H9 (cell line): ENCODE data around the gene FUT8. TPM values are rescaled to one million over a fixed set of nuclear protein-coding genes. Genes with fewer than 3 reads are reported as not detected.

Source experiments
- DNase-seq: peaks from one replicate; pipeline ENCODE4 v3.0.0-alpha.2; 2017
- H2AFZ ChIP-seq: one replicate; pipeline ENCODE4 v1.6.1; 2013; ENCODE audit warnings: mild to moderate bottlenecking, low read length, control low read depth, moderate library complexity
- H2AK5ac ChIP-seq: 2 replicates; pipeline ENCODE4 v1.6.1; 2013; ENCODE audit warnings: low read length, control low read depth, mixed read lengths; ENCODE audit not compliant: insufficient read length
- H2BK120ac ChIP-seq: one replicate; pipeline ENCODE4 v1.6.1; 2013; ENCODE audit warnings: low read depth, mild to moderate bottlenecking, low read length, control low read depth, inconsistent platforms; ENCODE audit not compliant: poor library complexity, severe bottlenecking
- H2BK12ac ChIP-seq: 2 replicates; pipeline ENCODE4 v1.6.1; 2013; ENCODE audit warnings: low read length, control low read depth, mixed read lengths, low read depth; ENCODE audit not compliant: insufficient read length
- H2BK15ac ChIP-seq: 2 replicates; pipeline ENCODE4 v1.6.1; 2013; ENCODE audit warnings: low read depth, low read length, control low read depth
- H2BK20ac ChIP-seq: one replicate; pipeline ENCODE4 v1.6.1; 2013; ENCODE audit warnings: low read depth, mild to moderate bottlenecking, low read length, control low read depth, inconsistent platforms; ENCODE audit not compliant: poor library complexity, severe bottlenecking
- H2BK5ac ChIP-seq: 2 replicates; pipeline ENCODE4 v1.6.1; 2013; ENCODE audit warnings: low read length, control low read depth, mixed read lengths; ENCODE audit not compliant: insufficient read length
- H3K14ac ChIP-seq: 2 replicates; pipeline ENCODE4 v1.6.1; 2013; ENCODE audit warnings: low read length, control low read depth; ENCODE audit not compliant: insufficient read depth
- H3K18ac ChIP-seq: 2 replicates; pipeline ENCODE4 v1.6.1; 2013; ENCODE audit warnings: low read depth, mild to moderate bottlenecking, mixed read lengths, low read length, control low read depth; ENCODE audit not compliant: insufficient read length
- H3K23ac ChIP-seq: 2 replicates; pipeline ENCODE4 v1.6.1; 2013; ENCODE audit warnings: low read length, control low read depth, mixed read lengths, low read depth; ENCODE audit not compliant: insufficient read length
- H3K23me2 ChIP-seq: 2 replicates; pipeline ENCODE4 v1.6.1; 2013; ENCODE audit warnings: low read depth, mild to moderate bottlenecking, mixed read lengths, low read length, control low read depth; ENCODE audit not compliant: insufficient read length, poor library complexity, severe bottlenecking
- H3K27ac ChIP-seq: 2 replicates; pipeline ENCODE4 v1.5.1; 2013; ENCODE audit warnings: low read length, control low read depth, mixed read lengths, low read depth; ENCODE audit not compliant: insufficient read length
- H3K27me3 ChIP-seq: 2 replicates; pipeline ENCODE4 v1.6.1; 2013; ENCODE audit warnings: low read length, control low read depth, inconsistent platforms; ENCODE audit not compliant: insufficient read depth
- H3K4ac ChIP-seq: 2 replicates; pipeline ENCODE4 v1.6.1; 2013; ENCODE audit warnings: low read depth, mild to moderate bottlenecking, control low read depth, inconsistent platforms, low read length, moderate library complexity
- H3K4me1 ChIP-seq: 2 replicates; pipeline ENCODE4 v1.6.1; 2013; ENCODE audit warnings: low read length, control low read depth, inconsistent platforms; ENCODE audit not compliant: insufficient read depth
- H3K4me2 ChIP-seq: 2 replicates; pipeline ENCODE4 v1.6.1; 2013; ENCODE audit warnings: low read length, control low read depth, mixed read lengths; ENCODE audit not compliant: insufficient read length, insufficient read depth
- H3K56ac ChIP-seq: 2 replicates; pipeline ENCODE4 v1.6.1; 2013; ENCODE audit warnings: low read depth, mild to moderate bottlenecking, mixed read lengths, low read length, control low read depth; ENCODE audit not compliant: insufficient read length
- H3K79me1 ChIP-seq: 2 replicates; pipeline ENCODE4 v1.6.1; 2013; ENCODE audit warnings: low read depth, mild to moderate bottlenecking, moderate library complexity, low read length, control low read depth, inconsistent platforms; ENCODE audit not compliant: insufficient read depth, poor library complexity, severe bottlenecking
- H3K79me2 ChIP-seq: 2 replicates; pipeline ENCODE4 v1.6.1; 2013; ENCODE audit warnings: low read length, control low read depth, inconsistent platforms; ENCODE audit not compliant: insufficient read depth
- H3K9ac ChIP-seq: 2 replicates; pipeline ENCODE4 v1.6.1; 2013; ENCODE audit warnings: low read length, control low read depth, mixed read lengths; ENCODE audit not compliant: insufficient read length; ENCODE audit errors: extremely low read depth
- H3K9me3 ChIP-seq: one replicate; pipeline ENCODE4 v1.6.1; 2013; ENCODE audit warnings: low read depth, low read length, inconsistent platforms; ENCODE audit not compliant: control insufficient read depth
- H3T11ph ChIP-seq: one replicate; pipeline ENCODE4 v1.6.1; 2013; ENCODE audit warnings: mild to moderate bottlenecking, low read length, control low read depth, inconsistent platforms
- H4K20me1 ChIP-seq: one replicate; pipeline ENCODE4 v1.6.1; 2013; ENCODE audit not compliant: control insufficient read depth, insufficient read length, insufficient read depth
- H4K5ac ChIP-seq: 2 replicates; pipeline ENCODE4 v1.6.1; 2013; ENCODE audit warnings: low read depth, mild to moderate bottlenecking, mixed read lengths, low read length, control low read depth; ENCODE audit not compliant: insufficient read length
- H4K8ac ChIP-seq: replicated peaks from 2 replicates; pipeline ENCODE4 v1.6.1; 2013; ENCODE audit warnings: low read length, control low read depth, mixed read lengths, low read depth; ENCODE audit not compliant: insufficient read length
- H4K91ac ChIP-seq: 2 replicates; pipeline ENCODE4 v1.6.1; 2013; ENCODE audit warnings: low read depth, mild to moderate bottlenecking, moderate library complexity, mixed read lengths, low read length, control low read depth; ENCODE audit not compliant: insufficient read length
- H3K27ac Mint-ChIP-seq, 3 experiments: 2 replicates in 2 of 3; 3 replicates in 1 of 3; pipeline ENCODE4 v1.8.0; 2020 to 2021; ENCODE audit warnings: mixed read lengths in 3 of 3, mild to moderate bottlenecking in 1 of 3, moderate library complexity in 1 of 3
- H3K27me3 Mint-ChIP-seq: 2 replicates; pipeline ENCODE4 v1.8.0; 2021; ENCODE audit warnings: low read depth, mild to moderate bottlenecking, moderate library complexity, mixed read lengths
- H3K36me3 Mint-ChIP-seq, 3 experiments: 2 replicates in 2 of 3; 3 replicates in 1 of 3; pipeline ENCODE4 v1.8.0; 2020 to 2021; ENCODE audit warnings: low read depth in 3 of 3, mixed read lengths in 3 of 3; ENCODE audit not compliant: insufficient read depth in 1 of 3
- H3K4me1 Mint-ChIP-seq, 2 experiments: 2 replicates each; pipeline ENCODE4 v1.8.0; 2020; ENCODE audit warnings: mixed read lengths in 2 of 2
- H3K4me3 Mint-ChIP-seq, 2 experiments: 2 replicates in 1 of 2; 3 replicates in 1 of 2; pipeline ENCODE4 v1.8.0; 2020 to 2021; ENCODE audit warnings: mild to moderate bottlenecking in 2 of 2, mixed read lengths in 2 of 2, moderate library complexity in 1 of 2
- H3K9me3 Mint-ChIP-seq, 2 experiments: 2 replicates in 1 of 2; 3 replicates in 1 of 2; pipeline ENCODE4 v1.8.0; 2020; ENCODE audit warnings: mild to moderate bottlenecking in 2 of 2, mixed read lengths in 2 of 2, moderate library complexity in 1 of 2
- WGBS: extraction: QIAGEN DNeasy Blood & Tissue Kit; methylation state at CpG from one replicate; pipeline ENCODE4 v1.1.7; 2013; ENCODE audit warnings: missing lambda C conversion rate, low lambda C conversion rate, mixed read lengths; ENCODE audit not compliant: insufficient read length; ENCODE audit errors: extremely low coverage; 5-methylcytosine and 5-hydroxymethylcytosine counted together
- total RNA-seq: library from RNA; stranded (reverse); gene quantifications from 2 replicates; pipeline ENCODE4 v1.2.1, GENCODE V29; 2021
- TF ChIP-seq, protein P1 (sequence below): fragments of 200-600 bp; sonication (generic); conservative IDR thresholded peaks from 3 replicates; pipeline ENCODE4 v1.8.0; 2021; ENCODE audit warnings: antibody characterized with exemption, mild to moderate bottlenecking

FUT8 gene
- total RNA-seq, 1 experiment from 2014 or later, result 44.3 TPM

GRCh38 chr14:65731933-65732506, 319.5 kb downstream of the FUT8 start:
- Histone ChIP-seq H2AFZ (no peak overlapping the region), H3K4me1 (no peaks in the 10 kb centered on the region), H4K8ac (no peak overlapping the region), H2BK12ac (no peak overlapping the region), H3K79me1 (no peaks in the 10 kb centered on the region), H3K23me2 (no peaks in the 10 kb centered on the region), H3K9ac (no peak overlapping the region), H3K14ac (no peak overlapping the region), H3K4ac (no peak overlapping the region), H2BK15ac (no peak overlapping the region), H3K23ac (no peak overlapping the region), H4K20me1 (no peaks in the 10 kb centered on the region), H3K18ac (no peak overlapping the region), H3K4me2 (no peak overlapping the region), H3T11ph (no peak overlapping the region), H2BK20ac (no peak overlapping the region), H3K27ac (no peak overlapping the region), H3K27me3 (no peaks in the 10 kb centered on the region), H4K91ac (no peak overlapping the region), H2AK5ac (no peak overlapping the region), H3K79me2 (no peaks in the 10 kb centered on the region), H3K56ac (no peak overlapping the region), H3K9me3 (no peaks in the 10 kb centered on the region), H2BK120ac (no peak overlapping the region), H4K5ac (no peak overlapping the region), H2BK5ac (no peak overlapping the region)
- no peak overlapping the region for H3K4me3 Mint-ChIP-seq
- H3K9me3 Mint-ChIP-seq, result peaks cover 8 to 10% of the 10 kb centered on the region in 2 experiments
- TF ChIP-seq, protein P1, sequence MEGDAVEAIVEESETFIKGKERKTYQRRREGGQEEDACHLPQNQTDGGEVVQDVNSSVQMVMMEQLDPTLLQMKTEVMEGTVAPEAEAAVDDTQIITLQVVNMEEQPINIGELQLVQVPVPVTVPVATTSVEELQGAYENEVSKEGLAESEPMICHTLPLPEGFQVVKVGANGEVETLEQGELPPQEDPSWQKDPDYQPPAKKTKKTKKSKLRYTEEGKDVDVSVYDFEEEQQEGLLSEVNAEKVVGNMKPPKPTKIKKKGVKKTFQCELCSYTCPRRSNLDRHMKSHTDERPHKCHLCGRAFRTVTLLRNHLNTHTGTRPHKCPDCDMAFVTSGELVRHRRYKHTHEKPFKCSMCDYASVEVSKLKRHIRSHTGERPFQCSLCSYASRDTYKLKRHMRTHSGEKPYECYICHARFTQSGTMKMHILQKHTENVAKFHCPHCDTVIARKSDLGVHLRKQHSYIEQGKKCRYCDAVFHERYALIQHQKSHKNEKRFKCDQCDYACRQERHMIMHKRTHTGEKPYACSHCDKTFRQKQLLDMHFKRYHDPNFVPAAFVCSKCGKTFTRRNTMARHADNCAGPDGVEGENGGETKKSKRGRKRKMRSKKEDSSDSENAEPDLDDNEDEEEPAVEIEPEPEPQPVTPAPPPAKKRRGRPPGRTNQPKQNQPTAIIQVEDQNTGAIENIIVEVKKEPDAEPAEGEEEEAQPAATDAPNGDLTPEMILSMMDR, result no peak
- H3K4me1 Mint-ChIP-seq, result no peaks in the 10 kb centered on the region
- no CpG with 5 or more reads among the region's 2 CpGs for WGBS
- H3K27ac Mint-ChIP-seq, result no peak overlapping the region
- peaks cover 13 to 15% (median 15%) of the 10 kb centered on the region in 3 experiments for H3K36me3 Mint-ChIP-seq
- no peak for DNase-seq
- no peaks in the 10 kb centered on the region for H3K27me3 Mint-ChIP-seq
